SH-SY5Y (cell line): ENCODE results near the gene HOXC12.

ENCODE experiments used
- GATA2 ChIP-seq: IDR thresholded peaks from 2 replicates; pipeline ENCODE4 v1.6.1; 2011; ENCODE audit warnings: mild to moderate bottlenecking, low read depth, low read length
- GATA3 ChIP-seq: IDR thresholded peaks from 2 replicates; pipeline ENCODE4 v1.6.1; 2011; ENCODE audit warnings: low read depth, mild to moderate bottlenecking, low read length, moderate library complexity

GRCh38 chr12:53966385-53967133, 11.9 kb downstream of the HOXC12 start:
- no peak for TF ChIP-seq GATA2
- TF ChIP-seq GATA3: no peak
